Measurements from ENCODE around the gene ZDHHC14. TPM values are rescaled to one million over a fixed set of nuclear protein-coding genes. Genes with fewer than 3 reads are reported as not detected.

ZDHHC14 gene
- total and polyA plus RNA-seq, 2 of the 8 experiments (the other 6 are each of a cell fraction or from before 2014, with no cell fraction given): 2.9 to 5.3 TPM

DNA sequence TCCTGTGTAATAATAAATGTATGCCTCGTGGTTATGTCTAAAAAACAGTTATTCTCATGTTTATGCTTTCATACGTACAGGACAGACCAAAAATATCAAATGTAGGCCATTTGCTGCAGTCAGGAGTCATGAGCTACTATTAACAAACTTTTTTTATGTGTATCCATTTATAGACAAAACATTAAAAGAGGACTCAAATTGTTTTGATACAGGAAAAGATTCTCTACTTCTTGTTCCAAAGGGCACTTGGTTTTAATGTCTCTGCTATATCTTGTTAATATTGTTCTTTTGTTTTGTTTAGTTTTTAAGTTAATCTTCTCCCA, 155.2 kb downstream of the ZDHHC14 start:
- no peaks in the 10 kb centered on the region for H3K36me3 ChIP-seq (ENCODE audit: control insufficient read depth in 2 of 4, insufficient read depth in 4 of 4, low read length in 3 of 4)
- no peak overlapping the region for H2BK120ac ChIP-seq (replicated peaks; ENCODE audit: low read depth, low read length)
- no peak overlapping the region for H4K8ac ChIP-seq (ENCODE audit: extremely low read depth, insufficient read depth, low read length)
- no peaks in the 10 kb centered on the region for H3K79me2 ChIP-seq (ENCODE audit: control insufficient read depth in 1 of 2, insufficient read depth in 2 of 2, low read length in 2 of 2)
- no peaks in the 10 kb centered on the region for H4K20me1 ChIP-seq (replicated peaks in 1 of 2; ENCODE audit: control insufficient read depth in 1 of 2, insufficient read depth in 2 of 2, low read length in 2 of 2)
- POLR2A ChIA-PET (ENCODE audit: partially characterized antibody): no interaction called here
- TF ChIP-seq SUZ12 (IDR thresholded peaks at IDR 0.05; ENCODE audit: low read length): no peak
- no peak for TF ChIP-seq TAF1 (IDR thresholded peaks at IDR 0.05; ENCODE audit: low read depth, low read length)
- TF ChIP-seq SP1 (IDR thresholded peaks at IDR 0.05; ENCODE audit: low read depth, low read length): no peak
- TF ChIP-seq, protein P1, sequence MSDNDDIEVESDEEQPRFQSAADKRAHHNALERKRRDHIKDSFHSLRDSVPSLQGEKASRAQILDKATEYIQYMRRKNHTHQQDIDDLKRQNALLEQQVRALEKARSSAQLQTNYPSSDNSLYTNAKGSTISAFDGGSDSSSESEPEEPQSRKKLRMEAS (IDR thresholded peaks at IDR 0.05): no peak
- TF ChIP-seq NANOG (IDR thresholded peaks at IDR 0.05; ENCODE audit: insufficient read depth, low read depth, low read length, poor library complexity, severe bottlenecking): no peak
- FAIRE-seq (no peak), DNase-seq (ENCODE audit: low read depth in 1 of 2, low spot score in 2 of 2) (no peak)
- H3K27me3 ChIP-seq (replicated peaks in 1 of 4; ENCODE audit: control insufficient read depth in 3 of 4, extremely low read depth in 1 of 4, insufficient read depth in 3 of 4, low read length in 3 of 4): 0 out of 7 replicates have a peak, but pooled peaks cover 0 to 2% (median 0%) of the 10 kb centered on the region in 4 experiments
- CTCF ChIA-PET (ENCODE audit: partially characterized antibody): no interaction called here
- H3K4ac ChIP-seq (replicated peaks; ENCODE audit: insufficient read length, low read depth, low read length): no peak overlapping the region
- no peak overlapping the region for H3K23ac ChIP-seq (ENCODE audit: insufficient read length)
- peaks cover 9 to 28% (median 17%) of the 10 kb centered on the region in 4 experiments for H3K4me1 ChIP-seq (replicated peaks in 1 of 4; ENCODE audit: control insufficient read depth in 3 of 4, insufficient read depth in 4 of 4, low read length in 3 of 4)
- H2AFZ ChIP-seq (ENCODE audit: low read length): no peak overlapping the region
- H4K91ac ChIP-seq (replicated peaks; ENCODE audit: insufficient read length, low read length): no peak overlapping the region
- H2BK12ac ChIP-seq (ENCODE audit: low read depth, low read length): no peak overlapping the region
- no peak overlapping the region for H3K14ac ChIP-seq (ENCODE audit: insufficient read length)
- no peak overlapping the region for H4K5ac ChIP-seq (ENCODE audit: insufficient read length, low read depth, low read length)
- 86% methylated on average over 2 of the region's 2 CpGs; no CpG with 5 or more reads in 1 of the 2 experiments for WGBS, 2 experiments (ENCODE audit: extremely low coverage in 1 of 2, insufficient coverage in 1 of 2, insufficient read length in 1 of 2, insufficient replicate concordance in 2 of 2, low coverage in 1 of 2, low lambda C conversion rate in 2 of 2, missing lambda C conversion rate in 1 of 2)
- H3K18ac ChIP-seq (ENCODE audit: extremely low read depth, low read length): no peak overlapping the region
- no peak overlapping the region for H2BK5ac ChIP-seq (ENCODE audit: low read depth, low read length)
- H2BK15ac ChIP-seq (ENCODE audit: low read length): no peak overlapping the region
- H3K27ac ChIP-seq (ENCODE audit: low read depth, low read length): no peak overlapping the region
- no peaks in the 10 kb centered on the region for H3K23me2 ChIP-seq (ENCODE audit: low read depth, low read length)
- H2BK20ac ChIP-seq (ENCODE audit: low read length): no peak overlapping the region
- no peak overlapping the region for H3K56ac ChIP-seq (replicated peaks; ENCODE audit: insufficient read length, low read depth, low read length)
- no peaks in the 10 kb centered on the region for H3K79me1 ChIP-seq (ENCODE audit: low read depth, low read length)
- H3K9ac ChIP-seq (replicated peaks in 1 of 4; ENCODE audit: extremely low read depth in 1 of 4, low read depth in 3 of 4, low read length in 3 of 4): no peak overlapping the region
- H3K4me3 ChIP-seq (ENCODE audit: extremely low read depth in 1 of 4, insufficient read depth in 2 of 4, low read depth in 3 of 4, low read length in 4 of 4): no peak overlapping the region
- no peak overlapping the region for H2AK5ac ChIP-seq (ENCODE audit: low read depth, low read length)
- H3K4me2 ChIP-seq (ENCODE audit: insufficient read depth in 1 of 2, low read depth in 2 of 2, low read length in 2 of 2): no peak overlapping the region
- no peaks in the 10 kb centered on the region for H3K9me3 ChIP-seq (ENCODE audit: insufficient read depth in 2 of 2, low read depth in 1 of 2, low read length in 1 of 2)
